HG02798 (cell line): ENCODE results near the gene IGFBP5.

ENCODE experiments used
- ATAC-seq: cut with Tn5 transposase; IDR thresholded peaks from one replicate; pipeline ENCODE4 v1.9.1; 2021; ENCODE audit warnings: mild to moderate bottlenecking; ENCODE audit not compliant: unreplicated experiment, poor library complexity

Gene IGFBP5

DNA sequence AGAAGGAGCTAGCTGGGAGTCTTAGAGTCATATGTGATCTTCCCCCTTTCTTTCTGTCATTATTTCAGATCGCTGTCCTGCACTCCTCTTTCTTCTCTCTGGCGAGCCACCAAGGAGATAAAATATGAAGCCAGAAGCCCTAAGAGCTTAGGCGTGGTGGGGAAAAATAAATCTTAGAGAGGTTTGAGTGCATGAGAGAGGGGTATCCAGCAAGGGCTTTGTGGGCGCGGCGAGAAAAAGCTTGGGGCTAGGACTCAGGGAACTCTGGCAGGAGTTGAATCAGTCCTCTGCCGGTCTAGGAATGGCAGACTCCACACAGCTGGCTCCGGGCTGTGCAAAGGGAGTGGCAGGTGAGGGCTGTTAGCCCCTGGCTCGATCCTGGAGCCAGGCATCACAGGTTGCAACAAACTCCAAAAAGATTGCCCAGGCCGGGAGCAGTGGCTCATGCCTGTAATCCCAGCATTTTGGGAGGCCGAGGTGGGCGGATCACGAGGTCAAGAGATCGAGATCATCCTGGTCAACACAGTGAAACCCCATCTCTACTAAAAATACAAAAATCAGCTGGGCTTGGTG is 20.1 kb upstream of the IGFBP5 start:
- ATAC-seq: no peak

DNA sequence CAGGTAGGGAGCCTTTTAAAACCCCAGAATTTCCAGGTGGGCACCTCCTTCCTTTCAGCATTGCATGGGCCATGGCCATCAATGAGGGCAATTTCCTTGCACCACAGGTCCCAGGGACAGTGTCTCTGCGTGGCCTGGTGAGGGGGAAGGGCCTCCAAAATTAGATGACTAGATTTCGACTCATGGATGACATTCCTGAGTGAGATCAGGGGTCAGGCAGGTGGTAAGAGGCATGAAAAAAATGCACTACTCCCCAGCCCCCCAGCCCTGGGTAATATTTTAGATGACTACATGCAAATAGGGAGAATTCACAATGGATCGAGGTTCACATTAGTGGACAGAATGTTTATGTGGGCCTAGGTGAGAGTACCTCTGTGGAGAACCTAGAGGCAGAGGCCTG is 19.0 kb upstream of the IGFBP5 start:
- ATAC-seq: no peak

GRCh38 chr2:216713691-216714336 is 18.5 kb upstream of the IGFBP5 start:
- ATAC-seq: no peak

DNA sequence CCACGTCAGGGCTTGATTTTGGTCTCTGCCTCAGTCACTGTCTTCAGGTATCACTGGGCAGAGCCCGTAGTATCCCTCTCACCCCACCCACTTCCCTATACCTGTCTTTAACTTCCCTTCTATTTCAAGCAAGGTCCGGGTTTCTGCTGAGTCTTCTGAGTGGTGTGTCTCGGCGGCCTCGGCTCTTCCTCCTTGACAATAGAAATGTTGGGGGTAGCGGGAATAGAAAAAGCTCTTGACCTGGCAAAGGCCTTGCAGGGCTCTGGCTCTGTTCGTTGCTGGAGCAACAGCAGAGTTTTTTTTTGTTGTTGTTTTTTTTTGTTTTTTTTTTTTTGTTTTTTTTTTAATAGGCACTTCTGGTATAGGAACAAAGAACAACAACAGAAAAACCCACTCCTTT is 16.0 kb upstream of the IGFBP5 start:
- ATAC-seq: no peak

DNA sequence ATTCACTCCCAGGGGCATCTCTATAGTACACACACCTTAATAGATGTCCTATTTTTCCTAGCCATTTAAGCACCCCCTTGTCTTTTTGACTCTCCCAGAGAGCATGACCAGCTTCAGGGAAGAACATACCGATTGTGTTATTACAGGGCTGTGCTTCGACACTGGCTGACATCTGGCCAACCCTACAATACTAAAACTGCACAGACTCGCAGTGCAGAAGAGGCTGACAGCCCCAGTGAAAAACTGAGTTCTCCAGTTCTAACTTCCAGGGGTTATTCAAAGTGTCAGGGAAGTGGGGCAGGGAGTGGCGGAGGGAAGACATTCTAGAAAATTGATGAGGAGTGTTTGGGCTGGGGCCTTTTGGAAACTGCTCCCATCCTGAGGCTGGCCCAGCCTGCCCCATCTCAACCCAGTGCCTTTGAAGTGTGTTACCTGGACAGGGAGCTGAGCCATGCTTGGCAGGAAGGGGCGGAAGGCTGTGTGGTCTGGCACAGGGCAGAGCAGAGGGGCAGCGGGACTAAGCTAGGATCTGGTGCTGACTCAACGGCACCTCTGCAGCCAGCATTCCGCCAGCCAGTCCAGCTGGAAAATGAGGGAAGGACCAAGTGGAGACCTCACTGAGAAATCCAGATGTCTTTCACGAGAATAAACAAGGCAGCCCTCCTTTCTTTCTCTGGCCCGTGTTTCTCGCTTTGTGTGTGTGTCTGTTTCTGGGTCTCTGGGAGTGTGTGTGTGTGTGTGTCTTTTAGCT is 15.4 kb upstream of the IGFBP5 start:
- no peak for ATAC-seq

DNA sequence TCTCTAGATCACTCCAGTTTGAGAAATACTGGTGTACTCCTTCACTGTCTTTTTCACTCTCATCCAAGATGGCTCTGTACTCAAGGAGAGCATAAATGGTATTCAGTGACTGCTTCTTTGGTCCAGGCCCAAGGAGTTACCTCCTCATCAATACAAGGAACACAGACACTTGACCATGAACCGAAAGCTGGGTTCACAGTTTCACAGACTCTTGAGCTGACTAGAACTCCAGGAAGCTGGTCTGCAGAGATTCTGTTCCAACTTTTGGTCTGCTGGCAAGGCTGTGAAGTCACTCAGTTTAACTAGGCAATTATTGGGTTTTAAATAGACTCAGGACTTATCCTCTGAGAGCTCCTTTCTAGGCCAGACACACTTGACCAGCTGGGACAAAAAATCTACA is 7.4 kb upstream of the IGFBP5 start:
- no peak for ATAC-seq

DNA sequence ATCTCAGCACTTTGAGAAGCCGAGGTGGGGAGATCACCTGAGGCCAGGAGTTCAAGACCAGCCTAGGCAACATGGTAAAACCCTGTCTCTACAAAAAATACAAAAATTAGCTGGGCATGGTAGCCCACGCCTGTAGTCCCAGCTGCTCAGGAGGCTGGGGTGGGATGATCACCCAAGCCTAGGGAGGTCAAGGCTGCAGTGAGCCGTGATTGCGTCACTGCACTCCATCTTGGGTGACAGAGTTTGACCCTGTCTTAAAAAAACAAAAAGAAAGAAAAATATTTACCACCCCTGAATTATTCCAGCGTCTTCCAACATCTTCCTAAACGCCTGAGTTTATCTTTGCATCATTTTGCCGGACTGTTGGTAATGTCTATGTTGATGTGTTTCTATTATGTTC is 6.2 kb upstream of the IGFBP5 start:
- no peak for ATAC-seq

DNA sequence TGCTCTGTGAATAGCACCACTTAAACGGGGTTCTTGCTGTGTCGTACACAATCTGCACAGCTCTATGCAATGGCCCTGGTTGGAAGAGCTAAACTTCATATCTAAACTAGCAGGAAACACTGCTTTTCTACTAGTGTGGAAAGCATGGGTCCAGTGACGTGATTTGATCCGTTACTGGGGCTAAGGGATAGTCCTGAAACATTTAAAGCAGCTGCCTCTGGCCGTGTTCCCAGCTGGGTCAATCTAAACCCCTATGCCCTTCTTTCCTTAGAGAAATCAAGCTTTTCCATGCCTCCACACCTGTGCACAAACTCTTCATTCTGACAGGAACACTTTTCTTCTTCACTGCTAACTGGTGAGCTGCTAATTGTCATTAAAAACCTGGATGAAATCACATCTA is 5.4 kb upstream of the IGFBP5 start:
- ATAC-seq: no peak

GRCh38 chr2:216700088-216700567 is 4.8 kb upstream of the IGFBP5 start:
- ATAC-seq: no peak

DNA sequence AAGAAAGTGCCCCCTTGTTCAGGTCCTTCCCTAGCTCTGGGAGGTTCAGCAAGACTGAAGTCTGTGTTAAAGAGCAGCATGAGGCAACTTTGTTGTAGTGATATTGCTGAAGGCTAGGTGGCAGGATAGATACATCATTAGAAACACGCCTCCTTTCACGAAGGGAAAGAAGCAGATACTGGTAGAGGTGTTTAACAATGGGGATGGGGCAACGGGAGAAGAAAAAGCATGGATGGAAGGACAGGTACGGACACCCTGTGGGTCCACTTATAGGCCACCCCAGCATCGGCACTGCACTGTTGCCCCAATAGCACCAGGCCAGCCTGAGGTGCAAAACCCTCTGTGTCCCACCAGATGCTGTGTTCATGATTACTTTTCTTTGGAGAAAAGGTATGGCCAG is 3.5 kb upstream of the IGFBP5 start:
- ATAC-seq: peak; percentile 65

- no peak for ATAC-seq
Measured at GRCh38 chr2:216698293-216698692, 2.9 kb upstream of the IGFBP5 start.

DNA sequence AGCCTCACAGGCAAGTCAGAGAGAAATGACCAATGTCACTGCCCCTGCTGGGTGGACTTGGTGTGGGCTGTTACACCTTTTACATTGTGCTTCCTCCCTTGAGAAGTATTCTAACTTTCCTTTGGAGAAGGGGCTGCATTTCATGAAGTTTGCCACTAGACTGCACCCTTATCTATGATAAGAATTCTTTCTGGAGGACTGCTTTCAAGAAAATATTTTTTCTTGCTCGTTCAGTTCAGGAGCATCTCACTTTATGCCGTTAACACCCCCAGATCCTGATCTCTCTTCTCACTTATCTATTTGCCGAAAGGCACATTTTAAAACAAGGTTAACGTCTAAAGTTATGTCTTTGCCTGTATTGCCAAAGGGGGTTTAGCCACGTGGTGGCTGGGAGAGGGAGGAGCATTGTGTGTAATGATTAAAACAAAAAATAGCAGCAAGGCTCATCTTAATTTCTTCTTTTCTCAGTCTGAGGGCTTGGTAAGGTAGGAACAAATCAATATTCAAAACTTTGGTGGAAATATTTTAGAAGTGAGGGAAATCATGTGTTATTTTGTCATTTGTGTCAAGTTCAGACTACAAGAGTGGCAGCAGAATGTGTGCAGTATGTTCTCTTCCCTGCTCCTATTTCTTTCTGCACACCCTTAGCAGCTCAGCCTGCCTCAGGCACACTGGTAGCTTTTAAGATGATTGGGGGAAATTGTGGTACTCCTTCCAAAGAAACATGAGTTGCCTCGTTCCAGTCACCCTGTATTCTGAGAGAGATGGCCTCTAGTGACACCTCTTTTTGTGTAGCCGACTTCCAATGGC is 1.6 kb upstream of the IGFBP5 start:
- ATAC-seq: no peak

DNA sequence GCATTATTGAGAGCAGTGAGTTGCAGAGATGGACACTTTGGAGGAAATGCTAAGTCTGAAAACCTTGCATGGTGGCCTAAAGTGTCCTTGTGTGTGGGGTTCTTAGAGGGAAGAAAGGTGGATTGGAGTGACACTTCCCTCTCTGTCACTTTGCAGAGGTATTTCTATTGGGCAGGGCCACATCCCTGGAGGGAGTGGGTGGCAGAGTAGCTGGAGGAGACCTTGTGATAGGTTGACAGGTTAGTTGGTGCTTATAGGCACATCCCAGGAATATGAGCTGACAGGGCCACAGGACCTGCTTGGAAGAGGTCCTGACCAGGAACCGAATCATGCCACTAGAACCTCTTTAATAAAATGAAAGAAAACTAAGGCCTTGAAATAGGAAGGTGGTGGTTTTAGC is 972 bp upstream of the IGFBP5 start:
- no peak for ATAC-seq

DNA sequence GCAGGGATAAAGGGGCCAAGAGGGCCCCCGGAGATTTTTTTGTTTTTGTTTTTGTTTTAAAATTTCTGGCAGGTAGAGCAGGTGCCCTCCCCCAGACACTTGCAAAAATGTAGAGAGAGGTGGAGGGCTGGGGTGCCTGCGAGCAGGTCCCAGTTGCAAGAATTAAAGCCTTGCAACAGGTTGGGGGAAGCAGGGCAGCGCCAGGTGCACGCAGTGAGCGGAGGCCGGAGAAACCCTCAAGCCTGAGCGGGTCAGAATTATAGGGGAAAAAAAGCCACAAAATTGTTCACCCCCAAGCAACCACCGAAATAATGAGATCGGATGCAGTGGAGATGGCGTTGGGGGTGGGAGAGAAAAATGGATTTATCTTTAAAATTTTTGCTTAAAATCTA is 527 bp downstream of the IGFBP5 start:
- ATAC-seq: no peak

DNA sequence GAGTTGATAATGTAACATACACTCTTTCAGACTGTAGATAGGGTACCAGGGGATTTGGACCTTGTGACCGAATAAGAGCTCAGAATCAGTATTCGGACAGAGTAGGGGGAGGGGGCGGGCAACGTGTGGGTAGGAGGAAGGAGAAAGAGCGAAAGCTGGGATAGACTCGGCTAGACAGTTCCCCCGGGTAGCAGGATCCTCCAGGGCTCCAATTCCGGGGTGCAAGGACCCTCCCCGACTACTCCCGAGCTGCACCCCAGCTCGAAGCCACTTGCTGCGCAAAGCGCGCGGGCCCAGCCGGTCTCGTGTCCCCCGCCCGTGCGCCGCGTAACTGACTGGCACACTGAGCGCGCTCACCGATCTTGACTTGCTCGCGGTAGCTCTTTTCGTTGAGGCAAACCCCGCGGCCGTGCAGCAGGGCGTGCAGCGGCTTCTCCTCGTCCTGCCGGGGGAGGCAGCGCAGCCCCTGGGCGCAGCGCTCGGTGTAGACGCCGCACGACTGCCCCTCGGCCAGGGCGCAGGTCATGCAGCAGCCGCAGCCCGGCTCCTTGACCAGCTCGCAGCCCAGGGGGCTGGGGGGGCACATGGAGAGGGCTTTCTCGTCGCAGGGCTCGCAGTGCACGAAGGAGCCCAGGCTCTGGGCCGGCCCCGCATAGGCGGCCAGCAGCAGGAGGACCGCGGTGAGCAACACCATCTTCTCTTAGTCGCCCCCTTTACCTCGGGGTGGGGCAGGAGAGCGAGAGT is 1.1 kb downstream of the IGFBP5 start:
- no peak for ATAC-seq

GRCh38 chr2:216693414-216694080 is 1.8 kb downstream of the IGFBP5 start:
- no peak for ATAC-seq

- peak; percentile 55 for ATAC-seq
Measured at GRCh38 chr2:216692636-216693413, 2.5 kb downstream of the IGFBP5 start.

GRCh38 chr2:216690853-216691741 is 4.3 kb downstream of the IGFBP5 start:
- no peak for ATAC-seq
